Stomach (tissue), 9 donors: ENCODE results near the gene NEAT1. TPM values are rescaled to one million over a fixed set of nuclear protein-coding genes. Genes with fewer than 3 reads are reported as not detected.
A peak's percentile ranks its signal among the peaks of the same experiment; 100 is the strongest.

ENCODE experiments used
- DNase-seq, 2 donors: peaks; one replicate each; pipeline versions ENCODE4 v3.0.0 to v3.0.0-alpha.2; 2013 to 2019
- H3K27ac ChIP-seq, 5 donors: fragments of 200-600 bp in 4 of 5; sonication (generic) in 4 of 5; one replicate each; pipeline ENCODE4 v1.5.1; 2013 to 2019; ENCODE audit warnings: mild to moderate bottlenecking in 1 of 5, moderate library complexity in 1 of 5
- H3K27me3 ChIP-seq, 3 donors: fragments of 200-600 bp; sonication (generic); one replicate each; pipeline ENCODE4 v1.5.1; 2017 to 2019; ENCODE audit warnings: mixed run types in 1 of 3
- H3K36me3 ChIP-seq, 4 donors: fragments of 200-600 bp; sonication (generic); 1 replicate in 3 of 4; 2 replicates in 1 of 4; pipeline ENCODE4 v1.5.1; 2016 to 2019
- H3K4me1 ChIP-seq, 4 donors: fragments of 200-600 bp; sonication (generic); one replicate each; pipeline ENCODE4 v1.5.1; 2016 to 2019
- H3K4me3 ChIP-seq, 4 donors: fragments of 200-600 bp; sonication (generic) in 3 of 4; one replicate each; pipeline ENCODE4 v1.5.1; 2016 to 2019; ENCODE audit warnings: mild to moderate bottlenecking in 1 of 4
- H3K9me3 ChIP-seq, 4 donors: fragments of 200-600 bp; sonication (generic); one replicate each; pipeline ENCODE4 v1.5.1; 2016 to 2019
- CTCF ChIP-seq, 7 experiments: fragments of 450-650 bp in 4 of 7; fragments of 200-600 bp in 3 of 7; sonication (generic) in 3 of 7; IDR thresholded peaks; one replicate each; pipeline ENCODE4 v1.5.1; 2016 to 2019; ENCODE audit warnings: antibody characterized with exemption in 7 of 7, control low read depth in 2 of 7, mild to moderate bottlenecking in 1 of 7
- EP300 ChIP-seq: sonication (generic); formaldehyde crosslinking; IDR thresholded peaks from one replicate; pipeline ENCODE4 v1.6.1; 2017; ENCODE audit warnings: antibody characterized with exemption
- POLR2A ChIP-seq, 4 donors: fragments of 450-650 bp; IDR thresholded peaks; one replicate each; pipeline ENCODE4 v1.6.1; 2016; ENCODE audit warnings: antibody characterized with exemption in 4 of 4, control low read depth in 2 of 4, mild to moderate bottlenecking in 1 of 4, moderate library complexity in 1 of 4
- POLR2AphosphoS5 ChIP-seq, 3 donors: sonication (generic); formaldehyde crosslinking; IDR thresholded peaks; one replicate each; pipeline ENCODE4 v1.6.1; 2016; ENCODE audit warnings: antibody characterized with exemption in 3 of 3
- WGBS, 5 donors: extraction: QIAGEN DNeasy Blood & Tissue Kit in 3 of 5; methylation state at CpG; one replicate each; pipeline versions ENCODE4 v1.1.5 to v1.1.7; 2013 to 2018; 5-methylcytosine and 5-hydroxymethylcytosine counted together
- intact Hi-C: fragments of 100-400 bp; cut with DNase I; formaldehyde crosslinking; loops from one replicate; pipeline ENCODE4 v1.15.1; 2023; ENCODE audit warnings: low total_unique reads
- polyA plus RNA-seq, 3 donors: library from polyadenylated mRNA; stranded (reverse); fragments of 200-250 nt; gene quantifications; one replicate each; pipeline ENCODE4 v1.2.3, GENCODE V29; 2013
- total RNA-seq, 5 donors: library from RNA; depleted of rRNA; stranded (reverse); fragments of >200 nt; gene quantifications; one replicate each; pipeline versions ENCODE4 v1.1.0 to v1.2.3, GENCODE V29; 2014 to 2016
- donor health status: healthy with polysubstance abuse.
- donor health status: Bipolar disorder and iron deficiency.
- donor health status: healthy.

Gene NEAT1
- total and polyA plus RNA-seq, 8 donors = 131 to 2,124 (median 707) TPM

- Histone ChIP-seq H3K4me3 (peak overlapping the region in 2 of 4 donors; percentile 15 to 23), H3K27me3 (no peaks in the 10 kb centered on the region), H3K9me3 (no peaks in the 10 kb centered on the region), H3K27ac (peak overlapping the region; percentile 18 to 63 (median 48)), H3K36me3 (peaks cover 49 to 84% (median 72%) of the 10 kb centered on the region in 4 donors), H3K4me1 (peaks cover 44 to 97% (median 71%) of the 10 kb centered on the region in 4 donors)
- peak; percentile 17 to 24 for DNase-seq
- no peak for TF ChIP-seq EP300
- peak in 2 of 3 donors; percentile 54 for TF ChIP-seq POLR2AphosphoS5 (IDR thresholded peaks at IDR 0.05)
- no peak for TF ChIP-seq CTCF (IDR thresholded peaks at IDR 0.05)
- TF ChIP-seq POLR2A (IDR thresholded peaks at IDR 0.05) = peak in 1 of 4 donors; percentile 19
- 71 to 87% (median 80%) methylated on average over 5 of the region's 5 CpGs for WGBS, 5 donors
- intact Hi-C loops = no loop called here
Observed at GRCh38 chr11:65436412-65437032, 13.9 kb downstream of the NEAT1 start.

GRCh38 chr11:65437436-65438227, 15.0 kb downstream of the NEAT1 start:
- peak overlapping the region; percentile 6 to 54 (median 36) for H3K27ac ChIP-seq
- H3K9me3 ChIP-seq = no peaks in the 10 kb centered on the region
- TF ChIP-seq EP300 (no peak), POLR2A (IDR thresholded peaks at IDR 0.05) (peak in 1 of 4 donors; percentile 5), POLR2AphosphoS5 (IDR thresholded peaks at IDR 0.05) (peak; percentile 4 to 70 (median 49))
- DNase-seq = peak; percentile 7 to 26
- 70 to 82% (median 78%) methylated on average over 14 of the region's 14 CpGs for WGBS, 5 donors
- intact Hi-C loops = no loop called here
- H3K27me3 ChIP-seq = no peaks in the 10 kb centered on the region
- peak overlapping the region in 2 of 4 donors; percentile 0 to 3 for H3K4me3 ChIP-seq
- H3K4me1 ChIP-seq = peaks cover 55 to 97% (median 72%) of the 10 kb centered on the region in 4 donors
- peaks cover 58 to 90% (median 81%) of the 10 kb centered on the region in 4 donors for H3K36me3 ChIP-seq

- H3K36me3 ChIP-seq = peaks cover 65 to 93% (median 84%) of the 10 kb centered on the region in 4 donors
- WGBS, 5 donors = 82 to 93% (median 90%) methylated on average over 9 of the region's 9 CpGs
- H3K4me3 ChIP-seq = peak overlapping the region in 1 of 4 donors; percentile 3
- H3K4me1 ChIP-seq = peaks cover 55 to 95% (median 70%) of the 10 kb centered on the region in 4 donors
- DNase-seq = no peak
- H3K27ac ChIP-seq = peak overlapping the region in 4 of 5 donors; percentile 36 to 72 (median 59)
- intact Hi-C loops = no loop called here
- TF ChIP-seq CTCF (IDR thresholded peaks at IDR 0.05) (no peak), POLR2A (IDR thresholded peaks at IDR 0.05) (no peak), EP300 (no peak), POLR2AphosphoS5 (IDR thresholded peaks at IDR 0.05) (peak in 2 of 3 donors; percentile 1 to 47)
- no peaks in the 10 kb centered on the region for H3K27me3 ChIP-seq
- no peaks in the 10 kb centered on the region for H3K9me3 ChIP-seq
Observed at GRCh38 chr11:65438257-65439151, 15.9 kb downstream of the NEAT1 start.

GRCh38 chr11:65439331-65440181, 17.0 kb downstream of the NEAT1 start:
- TF ChIP-seq CTCF (IDR thresholded peaks at IDR 0.05) (no peak), POLR2AphosphoS5 (IDR thresholded peaks at IDR 0.05) (peak in 2 of 3 donors; percentile 8 to 32), EP300 (no peak), POLR2A (IDR thresholded peaks at IDR 0.05) (no peak)
- DNase-seq = peak; percentile 6 to 24
- Histone ChIP-seq H3K4me1 (peaks cover 44 to 95% (median 65%) of the 10 kb centered on the region in 4 donors), H3K36me3 (peaks cover 67 to 93% (median 85%) of the 10 kb centered on the region in 4 donors), H3K4me3 (no peak overlapping the region), H3K9me3 (no peaks in the 10 kb centered on the region), H3K27ac (peak overlapping the region; percentile 12 to 72 (median 44)), H3K27me3 (no peaks in the 10 kb centered on the region)
- intact Hi-C loops = no loop called here
- 82 to 90% (median 86%) methylated on average over 7 of the region's 7 CpGs for WGBS, 5 donors
